Fibroblast of skin of right quadriceps (primary cell): ENCODE results near the gene CCT5.
A peak's percentile ranks its signal among the peaks of the same experiment; 100 is the strongest.

Source experiments
- DNase-seq: peaks from one replicate; pipeline ENCODE4 v3.0.0-alpha.2; 2013

The CCT5 gene

DNA sequence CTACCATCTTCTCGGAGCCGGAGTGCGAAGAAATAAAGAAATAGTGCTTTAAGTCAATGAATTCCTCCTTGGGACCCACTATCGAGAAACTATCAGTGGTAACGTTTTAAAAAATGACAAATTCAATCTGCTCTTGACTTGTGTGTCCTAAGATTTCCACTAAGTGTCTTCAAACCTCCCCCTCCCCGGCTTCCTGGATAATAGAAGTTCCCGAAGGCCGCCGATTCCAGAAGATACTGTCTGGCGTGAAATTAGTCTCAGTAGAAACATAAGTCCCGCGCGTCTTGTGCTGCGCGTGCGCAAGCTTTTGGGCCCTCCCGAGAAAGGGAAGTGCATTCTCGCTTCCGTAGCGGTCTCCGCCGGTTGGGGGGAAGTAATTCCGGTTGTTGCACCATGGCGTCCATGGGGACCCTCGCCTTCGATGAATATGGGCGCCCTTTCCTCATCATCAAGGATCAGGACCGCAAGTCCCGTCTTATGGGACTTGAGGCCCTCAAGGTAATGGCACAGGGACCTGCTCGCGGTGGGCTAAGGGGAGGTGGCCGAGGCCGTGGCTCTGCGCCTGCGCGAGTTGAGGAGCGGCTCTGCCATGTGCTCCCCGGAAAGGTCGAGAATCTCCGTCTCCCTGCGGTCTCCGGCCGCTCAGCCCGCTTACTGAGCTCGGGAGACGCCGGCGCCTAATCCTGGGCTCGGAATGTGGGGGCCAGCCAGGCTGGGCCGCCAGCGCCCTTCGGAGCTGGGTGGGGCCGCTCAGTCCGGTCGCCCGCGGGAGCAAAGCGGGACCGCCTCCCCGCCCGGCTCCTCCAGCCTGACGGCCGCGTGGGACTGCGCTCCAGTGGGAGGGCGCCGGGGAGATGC, at the start of gene CCT5:
Gene CCT5, plus strand, starts transcription at position 333 of the 858 bp plus-strand sequence. Its CDS starts 61 bp downstream, at position 394.
- DNase-seq = peak; percentile 99

DNA sequence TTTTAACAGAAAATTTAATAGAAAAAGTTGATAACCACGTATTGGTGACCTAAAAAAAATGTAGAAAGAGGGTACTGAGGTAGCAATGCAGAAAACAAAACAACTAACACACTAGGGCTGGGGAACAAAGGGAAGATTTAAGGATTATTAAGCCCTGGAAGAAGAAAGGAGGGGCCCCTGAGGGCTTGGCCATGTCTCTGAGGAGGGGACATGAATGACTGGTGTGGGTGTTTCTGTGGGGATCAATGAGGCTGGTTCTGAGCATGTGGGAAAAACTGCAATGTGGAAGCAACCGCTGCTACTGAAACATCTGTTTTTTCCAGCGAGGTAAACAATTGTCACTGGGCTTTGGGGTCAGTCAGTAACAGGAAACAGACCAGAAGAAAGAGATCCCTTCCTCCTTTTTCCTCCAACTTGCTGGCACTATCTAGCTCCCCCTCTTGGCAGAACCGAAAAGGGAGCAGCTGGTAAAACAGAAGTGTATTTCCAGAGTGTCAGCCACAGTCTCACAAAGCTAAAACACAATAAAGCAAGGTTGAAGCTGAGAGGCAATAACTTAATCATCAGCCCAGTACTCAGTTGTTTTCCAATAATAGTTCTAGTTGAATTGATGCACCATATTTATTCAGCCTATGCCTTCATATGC, 48.7 kb upstream of the CCT5 start:
- no peak for DNase-seq

DNA sequence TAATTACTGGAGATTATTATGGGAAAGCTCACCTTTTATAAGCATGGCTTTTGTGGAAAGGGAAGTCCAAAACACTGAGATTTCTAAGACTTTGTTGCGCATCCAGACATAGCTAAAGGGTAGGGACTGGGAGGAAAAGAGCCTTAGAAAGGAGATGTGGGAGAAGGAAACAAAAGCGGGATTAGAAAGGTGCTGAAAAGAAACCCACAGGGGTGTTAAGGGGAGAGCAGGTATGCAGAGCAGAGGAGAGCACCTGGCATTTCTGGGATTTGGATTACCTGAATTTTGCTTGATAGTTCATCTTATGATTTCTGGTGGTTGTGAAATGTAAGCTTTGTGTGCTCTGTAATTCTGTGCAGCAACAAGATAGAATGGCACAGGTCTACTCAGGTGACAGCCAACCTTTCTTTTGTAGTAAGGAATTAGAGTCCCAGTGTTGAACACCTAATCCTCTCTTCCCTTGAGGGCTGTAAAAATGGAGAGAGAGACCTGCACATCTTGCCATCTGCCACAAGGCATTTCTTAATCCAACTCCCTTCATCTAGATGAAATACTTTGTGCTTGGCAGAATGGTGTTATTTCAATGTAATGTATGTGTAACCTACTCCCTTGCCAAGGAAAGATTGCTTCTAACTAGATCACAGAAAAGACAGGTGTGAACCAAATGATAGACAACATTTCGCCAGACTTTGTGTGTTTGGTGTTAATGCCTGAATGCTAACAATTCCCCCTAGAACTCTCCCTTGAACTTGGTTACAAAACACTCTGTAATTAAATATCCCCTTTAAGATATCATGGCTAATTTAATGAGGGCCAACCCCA, 47.8 kb upstream of the CCT5 start:
- no peak for DNase-seq

DNA sequence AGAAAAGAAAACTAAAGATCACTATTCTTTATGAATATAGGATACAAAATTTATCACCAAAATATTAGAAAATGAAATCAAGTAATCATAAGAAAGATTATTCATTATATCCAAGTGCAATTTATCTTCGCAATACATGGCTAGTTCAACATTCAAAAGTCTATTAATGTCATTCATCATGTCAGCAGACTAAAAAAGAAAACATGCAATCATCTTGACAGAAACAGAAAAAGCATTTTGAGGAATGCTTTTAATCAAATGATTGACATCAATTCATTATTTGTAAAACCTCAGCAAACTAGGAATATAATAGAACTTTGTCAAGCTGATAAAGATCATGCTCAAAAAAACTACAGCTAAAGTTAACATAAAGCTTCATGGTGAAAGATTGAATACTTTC, 41.1 kb upstream of the CCT5 start:
- DNase-seq = no peak

DNA sequence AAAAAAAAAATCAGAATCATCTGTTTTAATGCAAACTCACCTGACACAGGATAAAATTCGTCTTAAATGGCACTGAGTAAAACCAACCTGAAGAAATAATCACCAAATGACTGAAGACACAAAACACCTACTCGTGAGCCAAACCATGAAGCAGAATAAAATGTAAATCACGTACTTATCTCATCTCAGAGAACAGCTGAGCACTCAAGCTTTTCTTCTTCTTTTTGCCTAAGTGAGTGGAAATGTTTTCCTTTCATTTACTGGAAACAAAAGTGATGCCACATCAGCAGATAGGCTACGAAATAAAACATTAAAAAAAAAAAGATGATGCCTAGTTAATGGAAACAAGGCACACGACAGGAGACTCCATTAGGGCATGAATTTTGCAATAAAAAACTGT, 36.8 kb upstream of the CCT5 start:
- no peak for DNase-seq

DNA sequence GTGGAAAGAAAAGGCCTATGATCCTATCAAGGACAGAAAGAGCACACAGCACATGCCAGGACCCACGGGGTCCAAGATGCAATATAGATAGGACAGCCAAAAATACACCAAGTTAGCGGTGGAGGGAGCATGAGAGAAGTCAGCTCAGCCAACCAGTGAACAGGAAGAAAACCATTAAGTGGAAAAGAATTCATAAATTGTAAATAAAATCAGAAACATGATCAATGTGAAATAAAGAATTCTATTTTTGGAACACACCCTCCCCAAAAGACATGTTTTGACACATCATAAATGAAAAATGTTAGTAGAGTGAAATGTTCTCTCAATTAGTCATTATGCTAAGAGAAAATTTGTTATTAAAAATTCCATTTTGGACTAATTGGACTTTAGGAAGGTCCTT, 36.0 kb upstream of the CCT5 start:
- DNase-seq = peak; percentile 38

DNA sequence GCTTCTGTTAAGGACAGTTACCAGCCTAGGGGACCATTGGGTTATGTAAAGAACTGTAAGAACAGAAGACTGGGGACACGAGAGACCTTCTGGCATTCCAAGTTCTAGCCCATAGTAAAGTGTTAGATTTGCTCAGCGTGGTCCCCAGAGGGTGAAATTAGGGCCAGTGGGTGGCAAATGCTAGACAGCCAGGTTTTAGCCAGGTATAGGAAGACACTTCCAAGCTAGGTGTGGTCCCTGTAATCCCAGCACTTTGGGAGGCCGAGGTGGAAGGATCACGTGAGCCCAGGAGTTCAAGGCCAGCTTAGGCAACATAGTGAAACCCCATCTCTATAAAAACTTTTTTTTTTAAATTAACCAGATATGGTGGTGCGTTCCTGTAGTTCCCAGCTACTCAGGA, 34.7 kb upstream of the CCT5 start:
- DNase-seq = no peak

DNA sequence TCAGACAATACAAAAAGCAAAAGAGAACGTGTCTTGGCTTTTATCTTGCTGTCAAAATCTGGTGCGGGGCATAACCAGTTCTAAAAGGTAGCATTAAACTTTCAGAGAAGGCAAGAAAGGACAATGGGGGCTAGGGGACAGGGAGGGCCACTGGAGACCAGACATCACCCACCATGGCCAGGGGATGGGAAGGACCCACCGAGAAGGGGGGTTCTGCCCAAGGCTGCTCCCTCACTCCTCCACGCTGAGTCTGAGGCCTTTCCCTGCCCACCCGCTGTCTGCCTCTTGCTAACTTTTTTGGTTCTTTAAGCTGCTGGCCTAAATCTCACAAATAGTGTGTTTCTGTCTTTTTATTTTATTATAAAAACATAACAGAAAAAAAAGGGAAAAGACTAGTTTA, 34.0 kb upstream of the CCT5 start:
- no peak for DNase-seq

DNA sequence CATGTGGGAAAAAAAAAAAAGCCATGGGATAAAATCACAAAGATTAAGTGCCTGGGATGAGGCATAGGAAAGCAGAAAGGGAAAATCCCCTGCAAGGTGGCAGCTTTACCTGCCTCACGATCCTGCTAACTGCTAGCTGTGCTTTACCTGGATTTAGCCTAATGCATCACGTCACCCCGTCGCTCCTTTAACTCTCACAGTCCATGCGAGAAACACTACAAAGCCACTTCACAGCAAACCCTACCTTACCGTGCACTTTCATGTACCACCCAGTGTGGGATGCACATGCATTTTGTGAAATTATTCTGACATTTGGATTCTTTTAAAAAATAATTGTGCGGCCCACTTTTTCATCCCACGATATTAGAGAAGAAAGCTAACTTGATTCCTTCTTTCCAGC, 31.4 kb upstream of the CCT5 start:
- DNase-seq = no peak

DNA sequence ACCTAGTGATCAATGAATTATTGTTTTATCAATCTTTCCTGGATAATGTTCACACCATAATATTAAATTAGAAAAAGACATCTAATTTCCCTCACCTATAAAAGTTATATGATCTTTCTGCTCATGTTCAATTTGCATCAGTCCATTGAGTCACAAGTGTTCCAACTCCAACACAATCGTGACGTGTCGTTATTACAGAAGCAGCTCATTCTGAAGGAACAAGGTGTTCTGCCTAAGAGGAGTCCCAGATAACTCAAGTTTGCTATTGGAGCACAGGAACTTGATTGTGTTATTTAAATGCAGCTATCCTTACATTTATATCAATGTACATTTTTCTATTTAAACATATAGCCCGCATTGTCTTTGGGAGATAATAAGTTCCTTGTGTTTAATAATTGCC, 31.0 kb upstream of the CCT5 start:
- no peak for DNase-seq

DNA sequence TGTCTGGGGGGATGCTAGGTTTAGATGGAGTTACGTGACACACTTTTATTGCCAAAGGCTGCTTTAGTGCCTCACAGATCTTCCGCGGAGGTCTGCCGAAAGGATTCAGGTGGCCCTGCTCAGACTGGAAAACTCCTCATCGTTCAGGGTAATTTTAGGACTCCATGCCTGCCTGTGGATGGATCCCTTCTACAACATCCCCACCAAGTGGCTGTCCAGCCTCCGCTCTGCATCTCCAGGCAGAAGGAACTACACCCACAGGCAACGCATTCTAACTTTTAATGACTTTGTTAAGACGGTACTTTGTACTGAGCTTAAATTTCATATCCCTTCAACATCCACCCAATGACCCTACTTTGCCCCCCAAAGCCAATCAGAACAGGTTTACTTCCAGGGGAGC, 29.8 kb upstream of the CCT5 start:
- DNase-seq = no peak

DNA sequence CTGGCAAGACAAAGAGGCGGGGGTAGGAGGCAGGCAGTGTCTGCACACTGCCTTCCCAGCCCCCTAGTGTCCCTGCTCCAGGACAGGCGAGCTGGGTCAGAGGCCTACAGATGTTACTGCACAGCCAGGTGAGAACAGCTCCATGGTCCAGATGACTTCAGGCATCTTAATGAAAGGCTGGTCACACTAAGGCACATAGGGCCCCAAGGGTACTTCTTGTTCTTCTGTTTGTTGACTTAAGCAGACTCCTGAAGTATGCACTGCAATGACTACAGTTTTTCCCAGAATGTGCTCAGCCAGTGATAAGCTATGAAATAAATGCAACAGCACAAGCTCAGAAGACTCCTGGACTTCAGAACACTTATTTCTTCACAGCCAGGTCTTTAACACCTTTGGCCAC, 27.8 kb upstream of the CCT5 start:
- no peak for DNase-seq

DNA sequence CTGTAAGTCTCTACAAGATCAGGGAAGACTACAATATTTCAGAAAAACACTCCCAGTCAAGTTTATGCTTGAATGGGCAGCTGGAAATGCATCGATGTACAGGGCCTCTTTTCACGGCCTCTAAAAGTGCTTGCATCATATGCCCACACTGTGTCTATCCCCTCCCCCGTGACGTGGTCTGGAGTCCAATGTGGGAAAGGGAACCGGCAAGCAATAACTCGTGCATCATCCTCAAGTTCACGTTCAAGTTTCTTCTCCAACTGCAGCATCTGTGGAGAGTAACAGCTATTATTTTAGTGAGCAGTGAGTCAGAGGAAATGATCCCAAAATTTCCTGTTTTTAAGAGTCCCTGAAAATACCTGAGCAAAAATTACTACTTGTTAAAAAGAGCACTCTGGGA, 22.7 kb upstream of the CCT5 start:
- peak; percentile 74 for DNase-seq

DNA sequence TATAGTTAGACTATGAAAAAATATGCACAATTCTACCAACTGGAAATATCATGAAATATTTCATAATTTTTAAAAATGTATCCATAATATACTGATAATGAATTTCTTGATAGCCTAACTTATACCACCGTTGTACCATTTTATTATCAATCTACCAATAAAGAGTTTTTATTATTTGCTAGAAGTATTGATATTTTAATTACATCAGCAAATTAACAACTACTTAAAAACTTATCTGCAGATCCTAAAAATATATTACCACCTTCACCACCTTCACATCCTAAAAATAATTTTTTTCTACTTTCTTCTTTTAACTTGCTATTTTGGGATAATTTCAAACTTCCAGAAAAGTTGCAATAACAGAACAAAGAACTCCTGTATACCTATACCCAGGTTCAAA, 21.8 kb upstream of the CCT5 start:
- no peak for DNase-seq

DNA sequence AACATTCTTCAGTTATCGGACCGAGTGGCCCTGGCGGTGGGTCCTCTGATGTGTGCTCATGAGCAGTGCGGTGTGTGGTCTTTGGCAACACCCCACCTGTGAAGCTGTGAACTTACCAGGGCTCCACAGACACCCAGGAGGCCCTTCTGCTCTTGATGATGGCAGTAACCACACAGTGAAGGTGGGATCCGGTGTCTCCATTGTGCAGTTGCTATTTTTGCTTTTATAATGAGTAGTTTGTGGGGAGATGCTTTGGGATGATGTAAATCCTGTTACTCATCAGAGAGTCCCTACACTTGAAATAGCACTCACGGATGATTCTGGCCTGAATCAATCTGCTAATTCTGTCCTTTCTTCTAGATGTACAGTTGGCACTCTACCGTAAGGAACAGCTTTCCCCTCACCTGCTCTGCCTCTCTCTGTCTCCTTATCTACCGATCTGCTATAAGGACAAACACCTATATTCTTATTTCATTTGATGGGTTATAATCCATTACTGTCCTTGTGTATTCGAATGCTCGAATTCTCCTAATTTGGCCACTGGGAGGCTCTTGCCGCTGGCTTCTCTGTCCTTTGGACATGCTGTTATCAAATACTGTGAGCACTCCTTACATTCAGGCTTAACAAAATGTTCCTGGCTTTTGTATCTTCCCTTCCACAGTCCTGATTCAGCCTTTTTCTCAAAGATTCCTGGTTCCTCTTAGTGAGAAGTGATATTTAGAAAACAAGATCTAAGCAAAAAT, 20.6 kb upstream of the CCT5 start:
- peak; percentile 85 for DNase-seq

DNA sequence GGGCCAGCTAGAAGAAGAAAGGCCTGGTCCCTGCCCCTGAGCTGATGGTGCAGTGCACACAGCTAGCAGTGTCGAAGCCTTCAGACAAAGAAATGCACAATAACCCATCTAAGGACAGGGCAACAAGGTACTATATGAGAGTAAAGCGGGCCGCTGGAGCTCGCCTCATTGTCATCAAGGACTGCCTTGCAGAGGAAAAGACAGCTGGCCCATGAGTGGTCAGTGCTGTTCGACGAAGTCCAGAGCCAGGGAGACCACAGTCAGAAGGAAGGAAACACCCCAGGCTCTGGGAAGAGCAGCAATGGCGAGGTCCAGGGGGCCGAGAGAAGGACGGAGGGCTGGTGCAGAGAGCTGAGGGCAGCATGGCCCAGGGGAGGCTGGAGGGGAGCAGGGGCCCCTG, 17.7 kb upstream of the CCT5 start:
- no peak for DNase-seq

DNA sequence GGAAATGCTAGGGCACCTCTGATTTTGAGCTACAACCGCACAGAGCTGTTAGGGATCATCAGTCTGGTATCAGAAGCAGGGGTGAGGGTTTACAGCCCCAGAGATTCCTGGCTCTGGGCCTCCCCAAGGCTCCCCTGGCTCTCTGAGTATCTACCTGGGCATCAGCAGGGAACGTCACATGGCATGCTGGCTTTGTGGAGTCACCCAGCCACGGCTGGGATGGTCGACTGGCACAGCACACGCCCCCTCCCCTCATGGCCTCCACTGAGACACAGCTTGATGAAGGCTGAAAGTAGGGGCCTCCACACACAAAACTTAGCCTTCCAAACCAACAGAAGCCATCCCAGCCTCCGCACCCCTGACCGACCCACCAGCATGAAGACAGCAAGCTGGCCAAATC, 17.1 kb upstream of the CCT5 start:
- no peak for DNase-seq

DNA sequence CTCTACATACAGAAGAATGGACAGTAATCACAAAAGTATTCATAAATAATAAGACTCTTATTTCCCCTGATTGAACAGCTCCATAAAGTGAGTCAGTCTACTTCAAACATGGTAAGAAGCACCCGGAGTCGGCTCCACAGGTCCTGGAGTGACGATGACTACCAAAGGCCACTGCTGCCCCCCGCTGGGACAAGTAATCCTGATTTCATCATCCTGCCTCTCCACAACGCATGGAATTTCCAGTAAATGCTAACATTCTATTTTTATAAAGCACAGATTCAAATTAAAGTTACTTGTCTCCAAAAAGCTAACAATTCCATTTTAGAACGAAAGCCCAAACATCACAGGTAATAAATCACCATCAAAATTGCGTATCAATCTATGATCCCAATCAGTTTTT, 16.6 kb upstream of the CCT5 start:
- DNase-seq = peak; percentile 96

DNA sequence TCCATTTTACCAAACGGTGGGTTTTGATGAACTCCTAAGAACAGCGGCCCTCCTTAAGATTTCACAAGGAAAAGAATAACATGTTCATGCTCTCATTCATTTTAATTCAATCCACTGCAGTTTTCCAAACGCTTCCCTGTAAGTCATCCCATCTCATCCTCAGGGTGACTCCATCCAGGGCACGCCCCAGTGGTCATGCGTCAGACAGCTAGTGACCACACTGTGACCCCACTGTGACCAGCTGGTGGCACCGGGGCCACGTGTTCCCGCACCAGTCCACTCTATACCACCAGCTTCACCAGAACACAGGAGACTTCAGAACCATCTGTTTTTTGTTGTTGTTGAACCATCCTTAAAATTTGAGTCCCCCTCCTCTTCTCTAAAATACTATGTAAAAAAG, 14.7 kb upstream of the CCT5 start:
- DNase-seq = no peak

DNA sequence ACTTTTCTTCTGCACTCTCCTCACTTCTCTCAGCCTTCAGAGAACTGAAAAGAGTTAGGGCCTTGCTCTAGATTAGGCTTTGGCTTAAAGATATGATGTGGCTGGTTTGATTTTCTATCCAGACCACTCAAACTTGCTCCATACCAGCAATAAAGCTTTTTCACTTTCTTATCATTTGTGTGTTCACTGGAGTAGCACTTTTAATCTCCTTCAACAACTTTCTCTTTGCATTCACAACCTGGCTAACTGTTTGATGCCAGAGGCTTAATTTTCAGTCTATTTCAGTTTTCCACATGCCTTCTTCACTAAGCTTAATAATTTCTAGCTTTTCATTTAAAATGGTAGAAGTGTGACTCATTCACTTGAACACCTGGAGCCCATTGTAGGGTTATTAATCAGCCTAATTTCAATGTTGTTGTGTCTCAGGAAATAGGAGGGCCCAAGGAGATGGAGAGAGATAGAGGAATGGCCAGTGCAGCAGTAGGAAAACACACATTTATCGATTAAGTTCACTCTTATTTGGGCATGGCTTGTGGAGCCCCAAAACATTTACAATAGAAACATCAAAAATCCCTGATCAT, 6.3 kb upstream of the CCT5 start:
- no peak for DNase-seq

DNA sequence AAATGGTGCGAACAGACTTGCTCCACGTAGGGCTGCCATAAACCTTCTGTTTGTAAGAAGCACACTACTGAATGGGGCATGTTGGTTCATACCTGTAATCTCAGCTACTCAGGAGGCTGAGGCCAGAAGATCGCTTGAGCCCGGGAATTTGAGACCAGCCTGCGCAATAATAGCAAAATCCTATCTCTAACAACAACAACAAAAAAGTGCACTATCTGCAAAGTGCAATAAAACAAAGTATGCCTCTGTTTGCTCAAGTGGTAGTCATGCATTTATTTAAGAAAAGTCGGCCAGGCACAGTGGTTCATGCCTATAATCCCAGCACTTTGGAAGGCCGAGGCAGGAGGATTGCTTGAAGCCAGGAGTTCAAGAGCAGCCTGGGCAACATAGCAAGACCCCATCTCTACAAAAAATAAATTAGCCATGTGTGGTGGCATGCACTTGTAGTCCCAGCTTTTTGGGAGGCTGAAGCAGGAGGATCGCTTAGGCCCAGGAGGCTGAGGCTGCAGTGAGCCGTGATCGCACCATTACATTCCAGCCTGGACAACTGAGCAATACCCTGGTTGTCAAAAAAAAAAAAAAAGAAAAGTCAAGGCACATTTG, 5.6 kb upstream of the CCT5 start:
- DNase-seq = no peak

DNA sequence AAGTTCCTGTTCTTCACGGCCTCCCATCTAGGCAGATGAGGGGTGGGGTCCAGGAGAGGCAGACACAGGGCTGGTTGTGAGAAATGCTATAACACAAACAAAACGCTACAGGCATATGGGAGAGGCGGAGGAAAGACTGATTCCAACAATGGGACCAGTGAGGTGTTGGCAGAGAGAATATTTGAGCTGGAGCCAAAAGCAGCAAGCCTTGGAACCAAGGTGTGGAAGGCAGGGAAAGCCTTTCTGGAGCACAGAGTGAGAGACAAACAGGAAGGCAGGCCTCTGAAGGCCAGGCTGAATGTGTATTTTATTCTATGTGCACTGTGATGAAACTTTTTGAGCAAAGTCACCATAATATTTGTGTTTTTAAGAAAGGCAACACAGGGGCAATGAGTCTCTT, 3.3 kb upstream of the CCT5 start:
- no peak for DNase-seq
